ENCODE measurements around the gene NSG2.

DNA sequence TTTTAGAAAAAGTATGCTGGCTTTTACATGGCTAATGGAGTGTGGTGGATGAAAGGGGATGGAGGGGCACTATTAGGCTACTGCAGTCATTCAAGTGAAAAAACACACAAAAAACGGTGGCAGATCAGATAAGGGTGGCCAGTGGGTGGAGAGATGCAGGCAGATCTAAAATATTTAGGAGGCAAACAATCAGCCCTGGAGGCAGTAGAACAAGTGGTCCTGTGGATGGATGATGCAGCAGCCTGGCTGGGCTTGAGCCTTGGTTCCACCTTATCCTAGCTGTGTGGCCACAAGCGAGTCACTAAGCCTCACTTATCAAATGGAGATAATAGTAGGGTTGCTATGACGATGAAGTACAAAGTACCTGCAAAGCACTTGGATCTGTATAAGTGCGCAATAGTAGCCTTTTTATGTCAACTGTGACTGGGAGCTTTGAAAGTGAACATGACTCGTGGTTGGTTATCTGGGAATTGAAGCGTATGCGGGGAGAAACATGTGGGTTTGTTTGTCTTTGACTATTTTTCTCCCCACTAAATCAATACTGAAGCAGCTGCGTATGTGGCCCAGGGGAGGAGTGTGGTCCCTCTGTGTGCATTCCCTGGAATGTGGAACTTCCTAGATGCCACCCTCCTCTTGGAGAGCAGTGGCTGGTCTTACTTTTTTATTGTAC lies 20.2 kb downstream of the NSG2 start:
- TF ChIP-seq POLR2A (IDR thresholded peaks at IDR 0.05): no peak
- TF ChIP-seq, protein P1, sequence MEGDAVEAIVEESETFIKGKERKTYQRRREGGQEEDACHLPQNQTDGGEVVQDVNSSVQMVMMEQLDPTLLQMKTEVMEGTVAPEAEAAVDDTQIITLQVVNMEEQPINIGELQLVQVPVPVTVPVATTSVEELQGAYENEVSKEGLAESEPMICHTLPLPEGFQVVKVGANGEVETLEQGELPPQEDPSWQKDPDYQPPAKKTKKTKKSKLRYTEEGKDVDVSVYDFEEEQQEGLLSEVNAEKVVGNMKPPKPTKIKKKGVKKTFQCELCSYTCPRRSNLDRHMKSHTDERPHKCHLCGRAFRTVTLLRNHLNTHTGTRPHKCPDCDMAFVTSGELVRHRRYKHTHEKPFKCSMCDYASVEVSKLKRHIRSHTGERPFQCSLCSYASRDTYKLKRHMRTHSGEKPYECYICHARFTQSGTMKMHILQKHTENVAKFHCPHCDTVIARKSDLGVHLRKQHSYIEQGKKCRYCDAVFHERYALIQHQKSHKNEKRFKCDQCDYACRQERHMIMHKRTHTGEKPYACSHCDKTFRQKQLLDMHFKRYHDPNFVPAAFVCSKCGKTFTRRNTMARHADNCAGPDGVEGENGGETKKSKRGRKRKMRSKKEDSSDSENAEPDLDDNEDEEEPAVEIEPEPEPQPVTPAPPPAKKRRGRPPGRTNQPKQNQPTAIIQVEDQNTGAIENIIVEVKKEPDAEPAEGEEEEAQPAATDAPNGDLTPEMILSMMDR (IDR thresholded peaks at IDR 0.05): no peak
